ENCODE measurements around the gene ZMIZ1. TPM values are rescaled to one million over a fixed set of nuclear protein-coding genes. Genes with fewer than 3 reads are reported as not detected.

ZMIZ1 gene
- total RNA-seq, 1 experiment from 2014 or later, result 28.4 TPM

DNA sequence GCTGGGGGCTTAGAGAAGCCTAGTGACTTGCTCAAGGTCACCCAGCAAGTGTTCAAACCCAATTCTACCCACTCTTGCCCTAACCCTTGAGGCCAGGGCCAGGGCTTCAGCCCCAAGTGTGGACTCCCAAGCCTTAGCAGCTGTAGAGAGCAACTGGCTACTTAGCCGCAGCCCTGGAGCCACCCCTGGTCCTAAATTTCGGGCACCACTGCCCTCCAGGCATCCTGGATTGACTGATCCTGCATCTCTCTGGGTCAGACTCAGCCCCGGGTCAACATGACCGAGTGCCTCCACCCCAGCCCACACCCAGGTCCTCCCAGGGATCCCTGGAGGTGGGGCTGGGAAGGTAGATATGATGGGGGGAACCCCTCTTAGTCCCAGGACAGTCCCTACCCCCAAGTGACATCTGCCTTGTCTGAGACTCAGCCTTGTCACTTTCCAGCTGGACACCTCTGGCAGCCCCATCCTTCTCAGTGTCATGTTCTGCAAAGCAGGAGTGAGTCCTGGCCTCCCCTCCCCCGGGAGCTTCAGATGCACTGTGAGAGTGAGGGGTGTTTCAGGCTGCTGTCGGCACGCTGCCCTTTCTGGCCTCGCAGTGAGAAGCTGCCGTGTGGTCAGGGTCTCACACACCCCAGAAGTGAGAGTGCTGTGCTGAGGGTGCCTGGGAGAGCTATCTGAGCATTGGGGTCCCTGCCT is 89.8 kb downstream of the ZMIZ1 start:
- DNase-seq (ENCODE audit: low read depth, low spot score) (no peak), ATAC-seq (no peak)
- CTCF ChIA-PET, result no interaction called here
- Histone ChIP-seq H3K36me3 (ENCODE audit: control insufficient read depth in 1 of 2, insufficient read depth in 2 of 2, low read length in 2 of 2) (no peaks in the 10 kb centered on the region), H3K27ac (ENCODE audit: low read depth, low read length) (peak overlapping the region; percentile 43), H3K4me2 (ENCODE audit: low read length) (peak overlapping the region; percentile 85), H3K4me1 (ENCODE audit: control insufficient read depth in 1 of 2, insufficient read depth in 2 of 2, low read length in 2 of 2) (peaks cover 30 to 69% of the 10 kb centered on the region in 2 experiments), H3K9me2 (ENCODE audit: insufficient read depth) (no peaks in the 10 kb centered on the region), H3K9me3 (ENCODE audit: control insufficient read depth in 1 of 2, insufficient read depth in 1 of 2, low read depth in 1 of 2, low read length in 2 of 2) (no peaks in the 10 kb centered on the region), H3K4me3 (replicated peaks in 1 of 2; ENCODE audit: low read depth in 1 of 2, low read length in 2 of 2) (no peak overlapping the region; a peak in 1 of 4 replicates), H3K27me3 (ENCODE audit: insufficient read depth, low read length) (no peaks in the 10 kb centered on the region), H3K9ac (ENCODE audit: low read length) (peak overlapping the region; percentile 55), H4K20me1 (ENCODE audit: insufficient read depth) (no peaks in the 10 kb centered on the region), H2AFZ (ENCODE audit: low read depth, low read length, poor library complexity, severe bottlenecking) (no peak overlapping the region), H3K79me2 (ENCODE audit: insufficient read depth, low read length) (peaks cover 7% of the 10 kb centered on the region; the same call in 1 of the 2 replicates)
- intact Hi-C loops (cut with micrococcal nuclease), result no loop called here
- TF ChIP-seq CEBPB (IDR thresholded peaks at IDR 0.05; ENCODE audit: low read depth), result no peak
- TF ChIP-seq RAD21 (IDR thresholded peaks at IDR 0.05; ENCODE audit: low read depth), result no peak
- TF ChIP-seq YY1 (IDR thresholded peaks at IDR 0.05; ENCODE audit: extremely low read depth, insufficient replicate concordance, low read depth, low read length), result no peak
- TF ChIP-seq CBX3 (IDR thresholded peaks at IDR 0.05; ENCODE audit: low read depth), result no peak
- TF ChIP-seq SP1 (IDR thresholded peaks at IDR 0.05; ENCODE audit: low read depth), result no peak
- no peak for TF ChIP-seq ZFX (IDR thresholded peaks at IDR 0.05)
- TF ChIP-seq POLR2A (IDR thresholded peaks at IDR 0.05; ENCODE audit: borderline replicate concordance, extremely low read depth, insufficient read depth, insufficient read length), result no peak
- TF ChIP-seq JUND (IDR thresholded peaks at IDR 0.05), result no peak
- TF ChIP-seq ELF1 (IDR thresholded peaks at IDR 0.05; ENCODE audit: borderline replicate concordance, low read depth), result no peak
- TF ChIP-seq TCF7L2 (IDR thresholded peaks at IDR 0.05; ENCODE audit: borderline replicate concordance, extremely low read depth, insufficient read depth, insufficient read length), result no peak
- no peak for TF ChIP-seq EGR1 (IDR thresholded peaks at IDR 0.05; ENCODE audit: low read depth)
- no peak for TF ChIP-seq ZNF274 (IDR thresholded peaks at IDR 0.05; ENCODE audit: low read depth, low read length)
- POLR2A ChIA-PET, result no interaction called here
- BruUV-seq (replicated peaks), result no TSS peak
- RAD21 ChIA-PET (ENCODE audit: low non-redundant PET in 1 of 2, low total read pairs in 2 of 2, uncharacterized antibody in 2 of 2, unreplicated experiment in 2 of 2), result no interaction called here
